PC-9 (cell line): ENCODE data around the gene TMEM198.

ENCODE experiments used
- EZH2 ChIP-seq: fragments of 200-600 bp; sonication (generic); IDR thresholded peaks from 2 replicates; pipeline ENCODE4 v1.8.0; 2017; ENCODE audit warnings: antibody characterized with exemption, low read depth
- TF ChIP-seq, protein P1 (sequence below): fragments of 200-600 bp; sonication (generic); conservative IDR thresholded peaks from 2 replicates; pipeline ENCODE4 v1.6.1; 2017; ENCODE audit warnings: mixed run types, antibody characterized with exemption, mild to moderate bottlenecking, moderate library complexity

DNA sequence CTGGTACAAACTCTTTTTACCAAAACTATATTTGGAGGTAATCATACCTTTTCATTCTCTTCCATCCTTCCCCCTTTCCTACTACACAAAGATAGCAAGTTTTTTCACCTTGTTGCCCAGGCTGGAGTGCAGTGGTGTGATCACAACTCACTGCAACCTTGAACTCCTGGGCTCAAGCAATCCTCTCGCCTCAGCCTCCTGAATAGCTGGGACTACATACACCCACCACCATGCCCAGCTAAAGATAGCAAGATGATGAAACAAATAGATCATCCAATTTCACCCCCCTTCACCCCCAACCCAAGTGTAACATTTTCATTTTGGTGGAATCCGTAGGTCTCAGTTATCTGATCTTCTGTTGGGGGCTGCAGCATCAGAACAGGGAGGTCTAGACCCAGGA is 49.3 kb downstream of the TMEM198 start:
- TF ChIP-seq, protein P1, sequence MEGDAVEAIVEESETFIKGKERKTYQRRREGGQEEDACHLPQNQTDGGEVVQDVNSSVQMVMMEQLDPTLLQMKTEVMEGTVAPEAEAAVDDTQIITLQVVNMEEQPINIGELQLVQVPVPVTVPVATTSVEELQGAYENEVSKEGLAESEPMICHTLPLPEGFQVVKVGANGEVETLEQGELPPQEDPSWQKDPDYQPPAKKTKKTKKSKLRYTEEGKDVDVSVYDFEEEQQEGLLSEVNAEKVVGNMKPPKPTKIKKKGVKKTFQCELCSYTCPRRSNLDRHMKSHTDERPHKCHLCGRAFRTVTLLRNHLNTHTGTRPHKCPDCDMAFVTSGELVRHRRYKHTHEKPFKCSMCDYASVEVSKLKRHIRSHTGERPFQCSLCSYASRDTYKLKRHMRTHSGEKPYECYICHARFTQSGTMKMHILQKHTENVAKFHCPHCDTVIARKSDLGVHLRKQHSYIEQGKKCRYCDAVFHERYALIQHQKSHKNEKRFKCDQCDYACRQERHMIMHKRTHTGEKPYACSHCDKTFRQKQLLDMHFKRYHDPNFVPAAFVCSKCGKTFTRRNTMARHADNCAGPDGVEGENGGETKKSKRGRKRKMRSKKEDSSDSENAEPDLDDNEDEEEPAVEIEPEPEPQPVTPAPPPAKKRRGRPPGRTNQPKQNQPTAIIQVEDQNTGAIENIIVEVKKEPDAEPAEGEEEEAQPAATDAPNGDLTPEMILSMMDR, result no peak
- TF ChIP-seq EZH2, result no peak
